Sigmoid colon (tissue), 3 donors: ENCODE results near the gene FILIP1.

Experiments used
- CTCF ChIP-seq, 4 experiments: fragments of 450-650 bp in 3 of 4; fragments of 200-600 bp in 1 of 4; IDR thresholded peaks; one replicate each; pipeline ENCODE4 v1.5.1; 2016 to 2019; ENCODE audit warnings: antibody characterized with exemption in 4 of 4, mild to moderate bottlenecking in 3 of 4, moderate library complexity in 2 of 4
- POLR2A ChIP-seq, 2 donors: fragments of 450-650 bp; IDR thresholded peaks; one replicate each; pipeline ENCODE4 v1.6.1; 2016; ENCODE audit warnings: antibody characterized with exemption in 2 of 2, mild to moderate bottlenecking in 2 of 2, moderate library complexity in 2 of 2

- TF ChIP-seq CTCF (IDR thresholded peaks at IDR 0.05) = no peak
- no peak for TF ChIP-seq POLR2A (IDR thresholded peaks at IDR 0.05)
These were observed 43.9 kb downstream of the FILIP1 start for GRCh38 chr6:75449630-75450206.
